OCI-LY3 (cell line): ENCODE data around the gene SPON1.

Source experiments
- H2AFZ ChIP-seq: fragments of 200-600, 300-600 bp; shearing (Covaris generic); 2 replicates; pipeline ENCODE4 v1.6.0; 2014; ENCODE audit warnings: antibody characterized with exemption, low read depth, low read length
- H3K27ac ChIP-seq: fragments of 200-600, 300-600 bp; sonication (generic); 2 replicates; pipeline ENCODE4 v1.5.1; 2014; ENCODE audit warnings: mild to moderate bottlenecking, low read length, moderate library complexity, mixed read lengths
- H3K27me3 ChIP-seq: fragments of 200-600, 300-600 bp; sonication (generic); 2 replicates; pipeline ENCODE4 v1.6.1; 2014; ENCODE audit warnings: low read depth, low read length, mixed read lengths
- H3K36me3 ChIP-seq: fragments of 200-600, 300-600 bp; sonication (generic); replicated peaks from 2 replicates; pipeline ENCODE3; 2014; ENCODE audit warnings: low read depth, low read length, mixed read lengths
- H3K4me1 ChIP-seq: fragments of 300-600, 200-600 bp; sonication (generic); 2 replicates; pipeline ENCODE4 v1.6.1; 2014; ENCODE audit warnings: low read length, mixed read lengths
- H3K4me2 ChIP-seq: fragments of 200-600, 300-600 bp; sonication (generic); 2 replicates; pipeline ENCODE4 v1.6.1; 2014; ENCODE audit warnings: low read length, mixed read lengths
- H3K4me3 ChIP-seq: fragments of 300-600, 200-600 bp; sonication (generic); 2 replicates; pipeline ENCODE4 v1.5.1; 2014; ENCODE audit warnings: antibody characterized with exemption, mild to moderate bottlenecking, low read length, moderate library complexity
- H3K79me2 ChIP-seq: fragments of 300-600, 200-600 bp; shearing (Covaris generic); 2 replicates; pipeline ENCODE4 v1.6.1; 2014; ENCODE audit warnings: mild to moderate bottlenecking, low read length, mixed read lengths
- H3K9ac ChIP-seq: fragments of 300-600, 200-600 bp; shearing (Covaris generic); 2 replicates; pipeline ENCODE4 v1.6.0; 2014; ENCODE audit warnings: mild to moderate bottlenecking, low read length, moderate library complexity
- H3K9me3 ChIP-seq: fragments of 200-600, 300-600 bp; shearing (Covaris generic); 2 replicates; pipeline ENCODE4 v1.6.1; 2014; ENCODE audit warnings: low read length, mixed read lengths; ENCODE audit not compliant: insufficient read depth
- H4K20me1 ChIP-seq: fragments of 200-600, 300-600 bp; sonication (generic); 2 replicates; pipeline ENCODE4 v1.6.1; 2016; ENCODE audit warnings: low read length, mixed read lengths; ENCODE audit not compliant: insufficient read depth
- CTCF ChIP-seq: fragments of 200-600, 300-600 bp; sonication (generic); IDR thresholded peaks from 2 replicates; pipeline ENCODE4 v1.5.1; 2014; ENCODE audit warnings: antibody characterized with exemption, low read length, low read depth
- EZH2phosphoT487 ChIP-seq: fragments of 200-600 bp; shearing (Covaris generic); IDR thresholded peaks from 2 replicates; pipeline ENCODE4 v1.6.1; 2018; ENCODE audit warnings: antibody characterized with exemption, mixed run types, low read depth

SPON1 gene

DNA sequence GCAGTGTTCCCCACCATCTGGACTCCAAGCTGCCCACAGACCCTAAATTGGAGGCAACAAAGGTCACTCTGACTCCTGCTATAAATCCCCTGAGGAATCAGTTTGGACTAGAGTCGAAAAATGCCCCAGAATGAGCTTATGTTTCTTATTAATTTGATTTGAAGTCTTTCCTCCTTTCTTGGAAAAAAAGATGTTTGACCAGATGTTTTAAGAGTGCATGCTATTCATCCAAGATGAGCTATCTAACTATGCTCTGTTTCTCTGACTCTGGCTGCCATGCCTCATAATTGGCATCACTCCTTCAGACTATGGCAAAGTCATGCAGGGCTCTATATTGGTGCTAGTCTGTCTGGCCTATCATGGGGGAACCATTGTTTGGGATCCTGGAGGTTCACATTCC, 174.0 kb downstream of the SPON1 start:
- Histone ChIP-seq H3K36me3 (no peaks in the 10 kb centered on the region), H3K9me3 (no peaks in the 10 kb centered on the region), H3K27me3 (no peaks in the 10 kb centered on the region), H3K4me1 (no peaks in the 10 kb centered on the region), H3K27ac (no peak overlapping the region), H3K79me2 (no peaks in the 10 kb centered on the region), H3K4me2 (no peak overlapping the region), H2AFZ (no peak overlapping the region), H3K4me3 (no peak overlapping the region), H4K20me1 (no peaks in the 10 kb centered on the region), H3K9ac (no peak overlapping the region)
- TF ChIP-seq CTCF = no peak
- TF ChIP-seq EZH2phosphoT487 = no peak

DNA sequence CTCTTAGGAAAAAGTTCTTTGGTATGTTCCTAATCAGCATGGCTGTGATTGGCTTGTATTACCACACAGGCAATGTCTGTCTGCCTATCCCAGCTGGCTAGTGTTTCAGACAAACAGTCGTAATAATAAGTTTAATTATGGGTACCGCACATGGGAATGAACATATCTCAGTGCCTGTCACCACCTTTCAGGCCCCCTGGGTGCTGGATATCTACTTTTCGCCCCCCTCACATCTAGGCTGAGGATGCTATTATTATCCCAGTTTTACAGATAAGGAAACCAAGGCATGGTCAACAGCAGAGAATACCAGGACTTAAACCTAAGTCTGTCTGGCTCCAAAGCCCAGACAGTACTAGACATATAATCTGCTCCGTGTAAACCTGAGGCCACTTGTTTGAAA, 174.8 kb downstream of the SPON1 start:
- no peaks in the 10 kb centered on the region for H3K36me3 ChIP-seq
- no peak overlapping the region for H3K4me3 ChIP-seq
- no peaks in the 10 kb centered on the region for H3K9me3 ChIP-seq
- no peak overlapping the region for H3K27ac ChIP-seq
- no peak overlapping the region for H3K4me2 ChIP-seq
- H3K9ac ChIP-seq = no peak overlapping the region
- TF ChIP-seq EZH2phosphoT487 = no peak
- no peak for TF ChIP-seq CTCF
- no peaks in the 10 kb centered on the region for H3K27me3 ChIP-seq
- no peaks in the 10 kb centered on the region for H3K79me2 ChIP-seq
- H3K4me1 ChIP-seq = no peaks in the 10 kb centered on the region
- H2AFZ ChIP-seq = no peak overlapping the region
- H4K20me1 ChIP-seq = no peaks in the 10 kb centered on the region

- Histone ChIP-seq H3K36me3 (no peaks in the 10 kb centered on the region), H3K4me3 (no peak overlapping the region), H3K27ac (no peak overlapping the region), H3K79me2 (no peaks in the 10 kb centered on the region), H3K4me2 (no peak overlapping the region), H3K9ac (no peak overlapping the region), H3K4me1 (peaks cover 6% of the 10 kb centered on the region; the same call in 1 of the 2 replicates), H4K20me1 (no peaks in the 10 kb centered on the region), H2AFZ (no peak overlapping the region), H3K27me3 (no peaks in the 10 kb centered on the region), H3K9me3 (no peaks in the 10 kb centered on the region)
- TF ChIP-seq CTCF (no peak), EZH2phosphoT487 (no peak)
These were observed 178.5 kb downstream of the SPON1 start for GRCh38 chr11:14140991-14141390.

DNA sequence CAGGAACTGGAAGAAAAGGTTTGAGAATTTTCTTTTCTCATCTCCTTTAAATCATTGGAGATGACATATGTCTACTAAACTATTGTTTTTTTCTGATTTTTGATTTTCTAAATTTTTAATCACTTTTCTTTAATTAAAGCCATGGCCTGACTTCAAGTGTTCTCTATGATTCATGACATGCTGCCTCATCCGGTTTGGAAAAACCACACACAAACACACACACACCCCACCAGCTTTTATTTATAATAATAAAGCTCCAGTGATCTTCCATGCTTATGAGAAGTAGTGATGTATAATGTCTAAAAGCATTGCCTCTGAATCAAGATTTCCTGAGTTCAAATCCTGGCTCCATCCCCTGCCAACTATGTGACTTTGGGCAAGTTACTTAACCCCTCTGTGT, 179.2 kb downstream of the SPON1 start:
- Histone ChIP-seq H3K4me3 (no peak overlapping the region), H4K20me1 (no peaks in the 10 kb centered on the region), H3K9me3 (no peaks in the 10 kb centered on the region), H3K4me2 (no peak overlapping the region), H3K27me3 (no peaks in the 10 kb centered on the region), H3K79me2 (no peaks in the 10 kb centered on the region), H3K36me3 (no peaks in the 10 kb centered on the region), H3K4me1 (peaks cover 6% of the 10 kb centered on the region; the same call in 1 of the 2 replicates), H3K27ac (no peak overlapping the region), H2AFZ (no peak overlapping the region), H3K9ac (no peak overlapping the region)
- TF ChIP-seq CTCF (no peak), EZH2phosphoT487 (no peak)
